C4-2B (cell line): ENCODE data around the gene CEP83.

Experiments used
- ZFX ChIP-seq: fragments of 450-650 bp; IDR thresholded peaks from 2 replicates; pipeline ENCODE4 v1.6.1; 2017
- TF ChIP-seq, protein P1 (sequence below): fragments of 450-650 bp; conservative IDR thresholded peaks from 2 replicates; pipeline ENCODE4 v1.5.1; 2017; ENCODE audit warnings: mild to moderate bottlenecking

DNA sequence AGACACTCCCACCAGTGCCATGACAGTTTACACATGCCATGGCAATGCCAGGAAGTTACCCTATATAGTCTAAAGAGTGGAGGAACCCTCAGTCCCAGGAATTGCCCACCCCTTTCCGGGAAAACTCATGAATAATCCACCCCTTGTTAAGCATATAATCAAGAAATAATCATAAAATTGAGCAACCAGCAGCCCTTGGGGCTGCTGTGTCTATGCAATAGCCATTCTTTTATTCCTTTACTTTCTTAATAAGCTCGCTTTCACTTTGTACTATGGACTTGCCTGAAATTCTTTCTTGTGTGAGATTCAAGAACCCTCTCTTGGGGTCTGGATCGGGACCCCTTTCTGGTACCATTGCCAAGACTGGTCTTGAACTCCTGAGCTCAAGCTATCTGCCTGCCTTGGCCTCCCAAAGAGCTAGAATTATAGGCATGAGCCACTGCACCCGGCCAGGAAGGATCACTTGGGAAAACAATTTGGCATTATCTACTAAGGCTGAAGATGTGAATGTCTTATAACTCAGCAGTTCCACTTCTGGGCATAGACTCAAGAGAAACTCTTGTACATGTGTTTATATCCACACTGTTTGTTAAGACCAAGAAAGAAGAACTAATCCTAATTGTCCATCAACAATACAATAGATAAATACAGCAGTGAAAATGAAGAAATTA is 35.9 kb upstream of the CEP83 start:
- TF ChIP-seq, protein P1, sequence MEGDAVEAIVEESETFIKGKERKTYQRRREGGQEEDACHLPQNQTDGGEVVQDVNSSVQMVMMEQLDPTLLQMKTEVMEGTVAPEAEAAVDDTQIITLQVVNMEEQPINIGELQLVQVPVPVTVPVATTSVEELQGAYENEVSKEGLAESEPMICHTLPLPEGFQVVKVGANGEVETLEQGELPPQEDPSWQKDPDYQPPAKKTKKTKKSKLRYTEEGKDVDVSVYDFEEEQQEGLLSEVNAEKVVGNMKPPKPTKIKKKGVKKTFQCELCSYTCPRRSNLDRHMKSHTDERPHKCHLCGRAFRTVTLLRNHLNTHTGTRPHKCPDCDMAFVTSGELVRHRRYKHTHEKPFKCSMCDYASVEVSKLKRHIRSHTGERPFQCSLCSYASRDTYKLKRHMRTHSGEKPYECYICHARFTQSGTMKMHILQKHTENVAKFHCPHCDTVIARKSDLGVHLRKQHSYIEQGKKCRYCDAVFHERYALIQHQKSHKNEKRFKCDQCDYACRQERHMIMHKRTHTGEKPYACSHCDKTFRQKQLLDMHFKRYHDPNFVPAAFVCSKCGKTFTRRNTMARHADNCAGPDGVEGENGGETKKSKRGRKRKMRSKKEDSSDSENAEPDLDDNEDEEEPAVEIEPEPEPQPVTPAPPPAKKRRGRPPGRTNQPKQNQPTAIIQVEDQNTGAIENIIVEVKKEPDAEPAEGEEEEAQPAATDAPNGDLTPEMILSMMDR, result no peak
- no peak for TF ChIP-seq ZFX
